ENCODE data around the gene ARPC5L. TPM values are rescaled to one million over a fixed set of nuclear protein-coding genes. Genes with fewer than 3 reads are reported as not detected.
A peak's percentile ranks its signal among the peaks of the same experiment; 100 is the strongest.

Gene ARPC5L
- total RNA-seq, 1 donor from 2014 or later, result 53.3 TPM

DNA sequence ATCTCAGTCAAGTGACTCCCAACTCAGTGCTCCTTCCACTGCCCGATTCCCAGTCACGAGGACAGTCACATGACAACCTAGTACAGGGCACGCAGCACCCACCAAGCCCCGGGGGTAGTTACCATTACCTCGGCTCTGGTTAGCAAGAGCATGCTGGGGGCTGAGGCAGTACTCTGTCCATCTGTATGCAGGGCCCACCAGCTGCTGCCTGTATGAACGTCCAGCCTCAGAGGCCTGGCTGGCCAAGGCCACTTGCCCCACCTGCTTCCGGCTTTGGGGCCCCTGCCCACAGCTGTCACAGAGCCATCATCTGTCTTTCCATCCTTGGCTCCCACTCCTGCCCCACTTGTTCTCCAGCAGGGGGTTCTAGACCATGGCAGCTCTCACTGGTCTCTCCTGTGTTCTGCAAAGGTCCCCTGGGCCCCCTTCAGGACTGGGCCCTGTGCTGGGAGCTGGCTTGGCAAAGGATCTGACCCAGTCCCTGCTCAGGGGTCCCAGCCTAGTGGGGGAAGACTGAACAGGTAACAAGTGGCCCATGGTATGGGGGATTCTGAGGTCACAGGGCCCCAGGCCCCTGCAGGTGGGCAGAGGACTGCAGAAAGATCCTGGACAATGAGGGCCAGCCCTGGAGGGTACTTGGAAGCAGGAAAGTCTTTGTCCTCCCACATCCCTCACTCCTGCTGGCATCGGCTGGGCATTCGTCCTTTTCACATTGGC lies 3.4 kb upstream of the ARPC5L start:
- DNase-seq (ENCODE audit: low read depth), result no peak
- TF ChIP-seq, protein P1, sequence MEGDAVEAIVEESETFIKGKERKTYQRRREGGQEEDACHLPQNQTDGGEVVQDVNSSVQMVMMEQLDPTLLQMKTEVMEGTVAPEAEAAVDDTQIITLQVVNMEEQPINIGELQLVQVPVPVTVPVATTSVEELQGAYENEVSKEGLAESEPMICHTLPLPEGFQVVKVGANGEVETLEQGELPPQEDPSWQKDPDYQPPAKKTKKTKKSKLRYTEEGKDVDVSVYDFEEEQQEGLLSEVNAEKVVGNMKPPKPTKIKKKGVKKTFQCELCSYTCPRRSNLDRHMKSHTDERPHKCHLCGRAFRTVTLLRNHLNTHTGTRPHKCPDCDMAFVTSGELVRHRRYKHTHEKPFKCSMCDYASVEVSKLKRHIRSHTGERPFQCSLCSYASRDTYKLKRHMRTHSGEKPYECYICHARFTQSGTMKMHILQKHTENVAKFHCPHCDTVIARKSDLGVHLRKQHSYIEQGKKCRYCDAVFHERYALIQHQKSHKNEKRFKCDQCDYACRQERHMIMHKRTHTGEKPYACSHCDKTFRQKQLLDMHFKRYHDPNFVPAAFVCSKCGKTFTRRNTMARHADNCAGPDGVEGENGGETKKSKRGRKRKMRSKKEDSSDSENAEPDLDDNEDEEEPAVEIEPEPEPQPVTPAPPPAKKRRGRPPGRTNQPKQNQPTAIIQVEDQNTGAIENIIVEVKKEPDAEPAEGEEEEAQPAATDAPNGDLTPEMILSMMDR (conservative IDR thresholded peaks at IDR 0.05; ENCODE audit: low read depth, low read length), result no peak
- H3K4me3 ChIP-seq (ENCODE audit: low read depth, low read length), result no peak overlapping the region

DNA sequence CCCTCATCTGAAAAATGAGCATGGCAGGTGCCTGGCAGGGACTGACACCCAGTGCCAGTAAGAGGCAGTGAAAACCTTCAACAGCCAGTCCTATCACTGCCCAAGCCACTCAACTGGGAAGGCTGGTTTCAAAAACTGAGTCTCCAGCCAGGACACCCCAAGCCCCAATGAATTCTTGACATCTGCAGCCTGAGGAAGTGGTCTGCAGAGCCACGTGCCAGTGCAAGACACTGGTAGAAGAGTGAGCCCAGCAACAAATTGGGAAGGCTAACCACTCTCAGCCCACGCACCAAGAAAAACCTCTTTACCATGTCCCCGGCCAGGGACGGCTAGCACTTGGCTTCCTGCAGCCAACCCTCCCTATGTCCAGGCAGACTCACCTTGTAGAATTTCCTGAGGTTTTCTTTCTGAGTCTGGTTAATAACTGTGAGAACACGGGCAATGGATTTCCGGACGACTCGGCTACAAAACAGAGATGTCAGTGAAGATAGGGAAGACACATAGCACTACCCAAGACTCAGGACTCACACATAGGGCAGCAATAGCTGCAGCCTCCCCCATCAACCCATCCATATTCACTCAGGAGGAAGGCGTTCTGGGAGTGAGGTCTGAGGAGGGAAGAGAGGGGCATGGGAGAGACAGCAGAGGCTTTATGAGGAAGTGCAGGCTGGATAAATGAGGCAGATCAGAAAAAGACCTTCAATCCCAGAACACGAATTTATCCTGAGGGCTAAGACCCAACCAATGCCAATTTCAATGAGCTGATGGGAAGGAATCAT lies 1.9 kb upstream of the ARPC5L start:
- peak overlapping the region; percentile 90 for H3K4me3 ChIP-seq (ENCODE audit: low read depth, low read length)
- no peak for DNase-seq (ENCODE audit: low read depth)
- TF ChIP-seq, protein P1 (conservative IDR thresholded peaks at IDR 0.05; ENCODE audit: low read depth, low read length), result no peak

DNA sequence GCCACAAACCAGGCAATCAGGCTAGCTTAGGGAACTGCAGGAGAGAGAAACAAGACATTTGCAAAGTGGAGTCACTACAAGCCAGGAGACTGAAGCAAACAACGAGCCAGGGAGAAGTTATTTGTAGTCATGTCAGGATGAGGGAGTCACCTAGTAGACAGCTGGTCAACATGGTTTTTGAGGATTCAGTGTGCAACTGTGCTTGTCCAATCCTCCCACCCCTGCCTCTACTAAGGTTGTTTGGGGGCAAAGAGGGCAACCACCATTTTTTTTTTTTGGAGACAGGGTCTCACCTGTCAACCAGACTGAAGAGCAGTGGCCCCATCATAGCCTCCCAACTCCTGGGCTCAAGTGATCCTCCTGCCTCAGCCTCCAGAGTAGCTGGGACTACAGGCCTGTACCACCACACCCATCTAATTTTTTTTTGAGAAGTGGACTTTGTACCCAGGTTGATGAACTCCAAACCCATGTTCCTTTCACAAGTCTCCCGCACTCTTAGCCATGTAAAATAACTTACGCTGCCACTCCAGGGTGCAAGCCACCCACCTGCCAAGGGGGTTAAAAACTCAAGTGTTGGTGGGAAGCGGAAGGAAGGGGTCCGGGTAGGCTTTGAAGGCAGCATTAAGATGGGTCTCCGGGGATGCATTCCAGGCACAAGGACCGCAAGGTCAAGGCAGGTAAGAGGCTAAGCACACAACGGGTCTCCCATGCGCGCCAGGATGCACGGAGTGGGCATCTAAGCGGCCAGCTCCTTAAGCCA lies 1.2 kb upstream of the ARPC5L start:
- TF ChIP-seq, protein P1 (conservative IDR thresholded peaks at IDR 0.05; ENCODE audit: low read depth, low read length), result no peak
- peak overlapping the region; percentile 90 for H3K4me3 ChIP-seq (ENCODE audit: low read depth, low read length)

GRCh38 chr9:124863371-124863871 lies 1.5 kb downstream of the ARPC5L start:
- no peak overlapping the region for H3K4me3 ChIP-seq (ENCODE audit: low read depth, low read length)
- TF ChIP-seq, protein P1 (conservative IDR thresholded peaks at IDR 0.05; ENCODE audit: low read depth, low read length), result no peak
- no peak for DNase-seq (ENCODE audit: low read depth)

More for the DNA sequence above, 1.2 kb upstream of the ARPC5L start:
- no peak for DNase-seq (ENCODE audit: low read depth)

GRCh38 chr9:124868511-124869465 lies 6.9 kb downstream of the ARPC5L start:
- TF ChIP-seq, protein P1 (conservative IDR thresholded peaks at IDR 0.05; ENCODE audit: low read depth, low read length), result peak; percentile 39
- peak overlapping the region; percentile 92 for H3K4me3 ChIP-seq (ENCODE audit: low read depth, low read length)
- no peak for DNase-seq (ENCODE audit: low read depth)
